PFSK-1 (cell line): ENCODE measurements around the gene SPTLC2.

Experiments
- FOXP2 ChIP-seq: optimal IDR thresholded peaks from 2 replicates; pipeline ENCODE3; 2011; ENCODE audit warnings: borderline replicate concordance, control low read depth, inconsistent platforms; ENCODE audit not compliant: insufficient read depth; ENCODE audit errors: extremely low read length, extremely low read depth
- POLR2AphosphoS5 ChIP-seq: IDR thresholded peaks from 2 replicates; pipeline ENCODE4 v1.6.1; 2012; ENCODE audit warnings: low read depth, mild to moderate bottlenecking, control low read depth, low read length, moderate library complexity
- REST ChIP-seq, 2 experiments: IDR thresholded peaks; 2 replicates each; pipeline versions ENCODE4 v1.6.1 to v1.8.0; 2011 to 2012; ENCODE audit warnings: low read depth in 2 of 2, low read length in 2 of 2, control low read depth in 1 of 2, inconsistent platforms in 1 of 2, mild to moderate bottlenecking in 1 of 2, moderate library complexity in 1 of 2; ENCODE audit not compliant: insufficient read depth in 1 of 2
- SIN3A ChIP-seq: IDR thresholded peaks from 2 replicates; pipeline ENCODE4 v1.6.1; 2012; ENCODE audit warnings: mild to moderate bottlenecking, low read length, moderate library complexity, borderline replicate concordance; ENCODE audit not compliant: insufficient read depth
- TAF1 ChIP-seq: IDR thresholded peaks from 2 replicates; pipeline ENCODE4 v1.6.1; 2012; ENCODE audit warnings: low read length, control low read depth, borderline replicate concordance; ENCODE audit not compliant: insufficient read depth

Gene SPTLC2

DNA sequence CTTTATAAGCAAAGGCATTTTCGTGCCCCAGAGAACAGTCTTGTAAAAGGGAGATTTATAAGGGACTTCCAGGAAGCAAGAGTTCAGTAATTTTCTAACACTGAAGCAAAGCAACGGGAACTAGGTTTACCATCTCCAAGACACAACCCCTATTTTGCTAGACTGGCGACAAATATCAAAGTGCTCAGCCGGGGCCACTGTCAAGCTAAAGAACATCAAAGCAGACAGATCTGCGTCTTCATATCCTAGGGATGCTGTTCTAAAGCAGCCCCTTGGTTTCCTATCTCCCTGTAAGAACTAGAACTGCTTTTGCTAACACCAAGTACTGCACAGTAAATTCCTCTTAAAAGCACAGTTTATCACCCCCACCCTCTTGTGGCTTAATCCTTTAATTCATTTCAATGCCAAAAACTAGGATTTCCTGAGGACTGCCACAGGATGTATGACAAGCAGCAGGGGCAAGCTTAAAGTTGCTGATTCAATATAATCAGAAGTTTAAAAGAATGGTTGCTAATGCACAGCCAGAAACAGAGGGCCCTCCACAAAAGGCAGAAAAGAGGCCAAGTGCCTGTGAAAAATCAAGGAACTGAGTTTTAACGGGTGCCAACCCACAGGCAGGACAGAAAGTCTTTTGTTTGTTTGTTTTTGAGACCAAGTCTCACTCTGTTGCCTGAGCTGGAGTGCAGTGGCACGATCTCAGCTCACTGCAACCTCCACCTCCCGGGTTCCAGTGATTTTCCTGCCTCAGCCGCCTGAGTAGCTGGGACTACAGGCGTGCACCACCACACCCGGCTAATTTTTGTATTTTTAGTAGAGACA lies 73.8 kb downstream of the SPTLC2 start:
- TF ChIP-seq FOXP2, result no peak
- no peak for TF ChIP-seq POLR2AphosphoS5
- no peak for TF ChIP-seq SIN3A

DNA sequence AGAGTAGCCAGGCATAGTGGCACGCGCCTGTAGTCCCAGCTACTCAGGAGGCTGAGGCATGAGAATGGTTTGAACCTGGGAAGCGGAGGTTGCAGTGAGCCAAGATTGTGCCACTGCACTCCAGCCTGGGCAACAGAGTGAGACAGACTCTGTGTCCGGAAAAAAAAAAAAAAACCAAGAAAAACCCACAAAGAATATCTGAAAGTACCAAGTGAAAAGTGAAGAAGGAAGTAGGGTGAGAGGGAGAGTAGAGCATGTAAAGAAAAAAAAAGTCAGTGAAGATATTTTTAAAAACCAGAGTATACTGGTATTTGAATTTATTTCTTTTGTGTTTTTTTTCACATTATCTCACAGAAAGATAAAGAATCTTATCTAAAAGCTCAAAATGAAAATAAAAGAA lies 74.5 kb downstream of the SPTLC2 start:
- TF ChIP-seq REST (IDR thresholded peaks at IDR 0.05; ENCODE audit: insufficient read depth in 1 of 2, low read depth in 2 of 2, low read length in 2 of 2) (no peak), POLR2AphosphoS5 (no peak), TAF1 (no peak), FOXP2 (no peak), SIN3A (no peak)

DNA sequence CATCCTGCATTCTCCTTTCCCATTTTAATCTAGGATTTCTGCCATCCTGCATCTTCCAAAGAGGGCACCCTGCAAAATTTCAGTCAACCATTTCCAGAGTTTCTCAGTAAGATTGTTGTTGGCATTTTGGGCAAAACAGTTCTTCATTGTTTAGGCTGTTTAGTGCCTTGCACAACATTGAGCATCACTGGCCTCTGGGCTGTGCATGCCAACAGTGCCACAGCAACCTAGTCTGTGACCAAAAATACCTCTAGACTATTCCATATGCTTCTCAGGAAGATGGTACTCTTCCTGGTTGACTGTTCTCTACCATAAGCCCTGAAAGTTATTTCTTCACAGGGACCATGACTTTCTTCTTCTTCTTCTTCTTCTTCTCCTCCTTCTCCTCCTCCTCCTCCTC lies 85.4 kb downstream of the SPTLC2 start:
- TF ChIP-seq POLR2AphosphoS5, result no peak
- no peak for TF ChIP-seq SIN3A
- no peak for TF ChIP-seq TAF1
- TF ChIP-seq REST (IDR thresholded peaks at IDR 0.05; ENCODE audit: insufficient read depth in 1 of 2, low read depth in 2 of 2, low read length in 2 of 2), result no peak
- no peak for TF ChIP-seq FOXP2

GRCh38 chr14:77529963-77530362 lies 86.5 kb downstream of the SPTLC2 start:
- TF ChIP-seq REST (IDR thresholded peaks at IDR 0.05; ENCODE audit: insufficient read depth in 1 of 2, low read depth in 2 of 2, low read length in 2 of 2) (no peak), TAF1 (no peak), SIN3A (no peak), POLR2AphosphoS5 (no peak), FOXP2 (no peak)

DNA sequence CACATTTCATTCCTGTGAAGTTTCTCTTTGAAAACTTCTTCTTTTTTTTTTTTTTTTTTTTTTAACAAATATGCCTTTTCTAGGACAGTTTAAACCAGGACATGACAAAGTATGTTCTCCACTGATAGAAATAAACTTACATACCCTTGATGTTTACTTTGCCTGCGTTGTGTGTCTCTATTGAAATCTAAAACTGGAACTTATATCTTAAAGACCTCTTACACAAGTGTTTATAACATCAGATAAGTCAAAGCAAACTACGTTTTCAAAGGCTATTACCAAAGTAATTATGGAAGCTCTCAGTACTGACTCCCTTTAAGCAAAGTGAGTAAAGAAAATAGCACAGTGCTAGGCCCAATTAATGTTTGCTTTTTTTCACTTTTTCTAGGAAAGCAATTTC lies 87.2 kb downstream of the SPTLC2 start:
- no peak for TF ChIP-seq SIN3A
- TF ChIP-seq POLR2AphosphoS5, result no peak
- no peak for TF ChIP-seq FOXP2
- TF ChIP-seq TAF1, result no peak
- no peak for TF ChIP-seq REST (IDR thresholded peaks at IDR 0.05; ENCODE audit: insufficient read depth in 1 of 2, low read depth in 2 of 2, low read length in 2 of 2)
